Pulmonary artery endothelial cell (primary cell): ENCODE data around the gene PXMP2. TPM values are rescaled to one million over a fixed set of nuclear protein-coding genes. Genes with fewer than 3 reads are reported as not detected.
"Not testable (repeated sequence)": the region's sequence is repeated elsewhere in the genome, so short reads cannot be mapped to it uniquely, and the experiment has no call there.

Experiments used
- DNase-seq: peaks from one replicate; pipeline ENCODE4 v3.0.0-alpha.2; 2011; ENCODE audit warnings: low read depth, low spot score
- total RNA-seq: library from RNA; depleted of rRNA; stranded (reverse); fragments of >200 nt; gene quantifications from 2 replicates; pipeline ENCODE4 v1.2.3, GENCODE V29; 2014

The PXMP2 gene
- total RNA-seq, 1 donor from 2014 or later = 19.0 TPM

DNA sequence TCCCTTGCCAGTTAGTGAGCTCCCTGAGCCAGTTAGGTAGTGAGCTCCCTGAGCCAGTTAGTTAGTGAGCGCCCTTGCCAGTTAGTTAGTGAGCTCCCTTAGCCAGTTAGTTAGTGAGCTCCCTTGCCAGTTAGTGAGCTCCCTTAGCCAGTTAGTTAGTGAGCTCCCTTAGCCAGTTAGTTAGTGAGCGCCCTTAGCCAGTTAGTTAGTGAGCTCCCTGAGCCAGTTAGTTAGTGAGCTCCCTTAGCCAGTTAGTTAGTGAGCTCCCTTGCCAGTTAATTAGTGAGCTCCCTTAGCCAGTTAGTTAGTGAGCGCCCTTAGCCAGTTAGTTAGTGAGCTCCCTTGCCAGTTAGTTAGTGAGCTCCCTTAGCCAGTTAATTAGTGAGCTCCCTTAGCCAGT, 4.6 kb downstream of the PXMP2 start:
- DNase-seq = not testable (repeated sequence)

DNA sequence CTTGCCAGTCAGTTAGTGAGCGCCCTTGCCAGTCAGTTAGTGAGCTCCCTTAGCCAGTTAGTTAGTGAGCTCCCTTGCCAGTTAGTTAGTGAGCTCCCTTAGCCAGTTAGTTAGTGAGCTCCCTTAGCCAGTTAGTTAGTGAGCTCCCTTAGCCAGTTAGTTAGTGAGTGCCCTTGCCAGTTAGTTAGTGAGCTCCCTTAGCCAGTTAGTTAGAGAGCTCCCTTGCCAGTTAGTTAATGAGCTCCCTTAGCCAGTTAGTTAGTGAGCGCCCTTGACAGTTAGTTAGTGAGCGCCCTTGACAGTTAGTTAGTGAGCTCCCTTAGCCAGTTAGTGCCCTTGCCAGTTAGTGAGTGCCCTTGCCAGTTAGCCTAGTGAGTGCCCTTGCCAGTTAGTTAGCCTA, 7.5 kb downstream of the PXMP2 start:
- DNase-seq = not testable (repeated sequence)

DNA sequence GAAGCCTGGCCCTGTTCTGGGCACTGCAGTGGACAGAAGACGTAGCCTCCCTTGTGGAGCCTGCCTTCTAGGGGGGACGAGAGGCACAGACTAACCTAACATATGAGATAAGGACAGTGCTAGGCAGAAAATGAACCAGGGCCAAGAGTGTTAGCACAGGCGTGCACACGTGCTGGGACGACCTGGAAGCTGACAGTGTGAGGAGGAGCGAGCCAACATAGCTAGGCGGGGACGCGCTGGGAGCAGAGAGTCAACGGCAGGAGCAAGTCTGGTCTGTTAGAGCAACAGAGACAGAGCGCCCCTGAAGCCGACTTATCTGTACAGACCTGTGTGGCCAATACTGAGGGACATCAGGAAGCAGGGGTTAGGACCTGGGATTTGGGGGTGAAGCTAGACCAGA, 8.0 kb downstream of the PXMP2 start:
- no peak for DNase-seq

DNA sequence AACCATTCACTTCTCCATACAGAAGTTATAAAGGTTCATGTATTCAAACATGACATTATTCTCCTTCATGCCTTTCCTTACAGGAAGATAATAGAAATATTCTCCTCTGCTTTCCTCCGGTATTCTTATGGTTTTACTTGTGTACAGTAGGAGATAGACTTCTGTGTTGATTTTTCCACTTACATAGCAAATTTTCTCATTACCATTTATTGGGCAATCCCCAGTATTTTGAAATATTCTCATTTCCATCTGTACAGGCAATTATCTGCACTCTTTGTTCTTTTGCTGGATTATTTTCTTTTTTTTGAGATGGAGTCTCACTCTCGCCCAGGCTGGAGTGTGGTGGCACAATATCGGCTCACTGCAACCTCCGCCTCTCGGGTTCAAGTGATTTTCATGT, 11.0 kb downstream of the PXMP2 start:
- DNase-seq = no peak

DNA sequence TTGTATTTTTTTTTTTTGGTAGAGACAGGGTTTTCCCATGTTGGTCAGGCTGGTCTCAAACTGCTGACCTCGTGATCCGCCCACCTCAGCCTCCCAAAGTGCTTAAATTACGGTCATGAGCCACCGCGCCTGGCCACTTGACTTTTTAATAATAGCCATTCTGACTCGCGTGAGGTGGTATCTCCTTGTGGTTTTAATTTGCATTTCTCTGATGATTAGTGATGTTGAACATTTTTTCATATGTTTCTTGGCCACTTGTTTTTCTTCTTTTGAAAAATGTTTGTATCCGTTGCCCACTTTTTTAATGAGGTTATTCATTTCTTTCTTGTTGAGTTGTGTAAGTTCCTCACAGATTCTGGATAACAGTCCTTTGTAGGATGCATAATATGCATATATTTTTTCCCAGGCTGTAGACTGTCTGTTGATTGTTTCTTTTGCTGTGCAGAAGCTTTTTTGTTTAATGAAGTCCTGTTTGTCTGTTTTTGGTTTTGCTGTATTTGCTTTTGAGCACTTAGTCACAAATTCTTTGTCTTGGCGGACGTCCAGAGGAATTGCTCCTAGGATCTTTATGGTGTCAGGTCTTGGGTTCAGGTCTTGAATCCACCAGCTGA, 12.9 kb downstream of the PXMP2 start:
- DNase-seq = no peak

DNA sequence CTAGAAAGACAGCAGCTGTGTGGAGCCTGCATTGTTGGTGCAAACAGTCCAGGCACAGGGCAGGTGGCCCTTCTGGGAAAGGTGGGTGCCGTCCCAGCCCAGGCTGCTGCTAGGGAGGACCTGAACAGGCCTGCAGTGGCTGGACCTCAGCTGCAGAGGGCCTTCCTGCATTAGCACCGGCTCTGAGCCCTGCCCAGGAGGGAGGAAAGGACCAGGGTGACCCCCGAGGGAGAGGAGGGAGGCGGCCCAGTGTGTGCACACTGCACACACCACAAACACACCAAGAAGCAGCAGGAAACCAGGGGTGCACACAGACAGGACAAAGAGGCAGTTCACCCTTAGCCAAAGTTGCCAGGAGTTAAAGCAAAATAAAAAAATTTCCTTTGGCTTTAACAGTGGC, 15.3 kb downstream of the PXMP2 start:
- no peak for DNase-seq

DNA sequence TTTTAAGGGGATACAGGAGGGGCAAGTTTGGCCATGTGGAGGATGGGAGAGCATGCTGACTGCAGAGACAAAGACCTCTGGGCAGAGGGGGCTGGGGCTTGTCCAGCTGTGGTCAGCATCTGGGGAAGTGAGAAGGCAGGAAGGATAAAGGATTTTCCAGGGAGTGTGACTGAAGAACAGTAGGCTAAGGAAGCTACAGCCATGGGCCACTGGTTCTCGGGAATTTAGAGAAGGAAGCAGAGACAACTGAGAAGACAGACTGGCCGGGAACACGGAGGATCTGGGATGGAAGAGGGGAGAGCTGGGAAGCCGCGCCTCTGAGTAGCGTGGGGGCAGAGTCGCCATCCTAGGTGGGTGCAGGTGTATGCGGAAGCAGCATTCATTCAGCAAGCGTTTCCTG, 16.3 kb downstream of the PXMP2 start:
- no peak for DNase-seq

DNA sequence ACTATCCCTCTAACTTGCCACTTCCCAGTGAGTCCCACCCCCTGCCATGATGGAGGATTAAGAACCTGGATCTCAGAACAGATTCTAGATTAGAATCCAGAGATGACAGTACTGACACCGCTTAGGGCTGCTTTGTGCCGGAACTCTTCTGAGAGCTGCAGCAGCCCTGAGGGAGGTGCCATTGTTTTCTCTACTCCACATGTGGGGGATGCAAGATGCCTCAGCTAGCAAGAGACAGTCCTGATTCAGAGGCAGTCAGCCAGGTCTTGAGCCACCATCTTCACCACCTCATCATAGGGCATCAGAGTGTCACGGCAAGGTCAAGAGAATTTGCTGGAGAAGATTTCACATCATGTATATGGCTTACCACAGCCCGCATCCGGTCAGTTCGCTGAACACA, 19.9 kb downstream of the PXMP2 start:
- DNase-seq = no peak

DNA sequence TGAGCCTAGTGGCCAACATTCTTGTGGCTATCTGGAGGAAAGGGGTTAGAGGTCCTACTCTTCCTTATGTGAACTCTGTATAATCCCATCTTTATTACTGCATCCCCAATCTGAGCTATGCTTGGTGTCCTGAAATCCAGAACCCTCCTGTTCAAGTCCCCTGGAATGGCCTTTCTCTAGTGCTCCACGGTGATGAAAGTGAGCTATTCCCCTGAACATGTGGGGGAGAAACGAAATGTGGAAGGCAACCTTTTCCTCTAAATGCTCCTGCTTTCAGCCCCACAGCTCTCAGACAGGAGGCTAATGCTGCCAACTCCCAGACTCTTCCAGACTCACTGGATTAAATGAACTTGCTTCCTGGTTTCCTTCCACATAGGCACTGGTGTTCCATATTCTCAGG, 20.8 kb downstream of the PXMP2 start:
- no peak for DNase-seq

DNA sequence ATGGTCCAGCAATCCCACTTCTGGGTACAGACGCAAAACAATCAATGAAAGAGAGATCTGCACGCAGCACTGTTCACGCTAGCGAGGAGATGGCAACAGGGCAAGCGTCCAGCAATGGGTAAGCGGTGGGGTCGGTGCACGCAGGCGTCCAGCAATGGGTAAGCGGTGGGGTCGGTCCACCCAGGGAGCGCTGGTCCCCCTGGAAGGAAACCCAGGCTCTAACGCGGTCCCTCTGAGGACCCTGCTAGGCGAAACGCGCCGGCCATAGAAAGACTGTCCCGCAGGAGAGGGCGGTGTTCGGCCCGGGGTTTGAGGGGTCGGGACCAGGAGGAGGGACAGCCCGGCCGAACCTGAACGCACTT, 22.6 kb downstream of the PXMP2 start:
- DNase-seq = no peak

DNA sequence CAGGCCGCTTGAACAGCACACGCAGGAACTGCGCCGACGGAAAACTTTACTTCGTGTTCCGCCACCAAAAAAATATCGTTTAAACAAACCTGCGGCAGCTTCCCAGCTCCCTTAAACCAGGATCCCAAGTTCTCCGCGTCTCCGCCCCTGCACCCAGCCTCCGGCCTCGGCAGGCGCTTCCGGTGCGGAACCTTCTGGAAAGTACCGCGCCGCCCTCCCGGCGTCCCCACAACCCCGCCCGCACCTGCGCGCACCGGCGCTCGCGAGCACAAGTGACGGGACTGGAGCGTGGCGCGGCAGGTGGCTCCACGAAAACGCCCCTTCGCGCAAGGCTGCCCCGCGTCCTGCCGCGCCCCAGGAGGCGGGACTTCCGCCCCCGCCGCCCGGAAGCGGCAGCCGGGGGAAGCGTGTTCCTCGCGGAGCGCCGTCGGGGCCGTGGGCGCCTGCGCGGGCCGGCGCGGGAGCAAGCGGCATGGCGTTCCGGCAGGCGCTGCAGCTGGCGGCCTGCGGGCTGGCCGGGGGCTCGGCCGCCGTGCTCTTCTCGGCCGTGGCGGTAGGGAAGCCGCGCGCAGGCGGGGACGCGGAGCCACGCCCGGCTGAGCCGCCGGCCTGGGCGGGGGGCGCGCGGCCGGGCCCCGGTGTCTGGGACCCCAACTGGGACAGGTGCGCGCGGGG, 23.2 kb downstream of the PXMP2 start, which contains the start of gene PGAM5:
PGAM5 (plus strand) TSS at position 438 of the 675 bp plus-strand sequence; CDS start at position 473, 35 bp downstream.
- DNase-seq = peak; percentile 32

DNA sequence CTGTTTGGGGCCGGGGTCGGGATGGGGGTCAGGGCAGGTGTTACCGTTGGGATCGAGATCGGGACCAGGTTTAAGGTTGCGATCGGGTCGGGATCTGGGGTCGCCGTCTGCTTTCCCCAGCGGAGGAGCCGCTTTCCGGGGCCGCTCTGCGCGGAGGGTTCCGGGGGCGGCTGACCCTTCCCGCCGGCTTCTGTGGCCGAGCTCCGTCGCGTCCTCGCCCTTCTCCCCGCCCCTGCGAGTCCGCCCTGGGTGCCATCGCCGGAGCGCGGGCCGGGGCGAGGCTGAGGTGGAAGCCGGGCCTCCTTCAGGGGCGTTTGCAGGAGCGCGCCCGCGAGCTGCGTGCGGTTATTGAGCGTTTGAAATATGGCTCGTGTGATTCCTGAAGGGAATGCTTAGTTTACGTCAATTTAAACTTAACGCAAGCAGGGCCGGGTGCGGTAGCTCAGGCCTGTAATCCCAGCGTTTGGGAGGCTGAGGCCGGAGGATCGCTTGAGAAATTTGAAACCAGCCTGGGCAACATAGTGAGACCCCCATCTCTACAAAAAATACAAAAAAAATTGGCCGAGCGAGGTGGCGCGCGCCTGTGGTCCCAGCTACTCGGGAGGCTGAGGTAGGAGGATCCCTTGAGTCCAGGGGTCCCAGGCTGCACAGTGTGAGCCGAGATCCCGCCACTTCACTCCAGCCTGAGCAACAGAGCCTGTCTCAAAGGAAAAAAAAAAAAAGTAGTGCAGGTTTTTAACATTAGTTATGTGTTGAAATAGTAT, 23.9 kb downstream of the PXMP2 start:
- no peak for DNase-seq

DNA sequence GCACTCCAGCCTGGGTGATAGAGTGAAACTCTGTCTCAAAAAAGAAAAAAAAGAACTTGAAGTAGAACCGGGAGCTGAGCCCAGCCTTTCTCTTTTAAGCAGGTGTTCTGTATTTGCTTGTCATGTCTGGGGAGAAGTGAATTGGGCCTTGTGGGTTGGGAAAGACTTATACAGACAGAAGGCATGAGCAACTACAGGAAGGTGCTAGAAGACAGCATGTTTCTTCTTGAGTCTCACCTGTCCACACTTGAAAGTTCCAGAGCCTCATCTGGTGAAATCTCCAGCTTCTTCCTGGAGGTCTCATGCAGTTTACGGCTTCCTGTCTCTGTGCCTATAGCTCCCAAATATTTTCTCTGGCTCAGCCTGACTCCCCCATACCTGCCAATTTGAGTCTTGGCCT, 25.7 kb downstream of the PXMP2 start:
- no peak for DNase-seq

DNA sequence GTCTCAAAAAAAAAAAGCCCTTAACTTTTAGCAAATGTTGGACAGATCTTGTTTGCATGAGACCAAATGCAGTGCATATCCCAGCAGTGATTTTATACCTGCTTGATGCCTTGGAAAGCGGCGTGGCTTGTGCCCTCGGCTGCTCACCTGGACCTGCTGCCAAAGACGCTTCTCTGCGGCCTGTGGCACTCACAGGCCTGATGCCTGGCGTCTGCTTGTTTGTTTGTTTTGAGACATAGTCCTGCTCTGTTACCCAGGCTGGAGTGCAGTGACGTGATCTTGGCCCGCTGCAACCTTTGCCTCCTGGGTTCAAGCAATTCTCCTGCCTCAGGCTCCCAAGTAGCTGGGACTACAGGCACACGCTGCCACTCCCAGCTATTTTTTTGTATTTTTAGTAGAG, 28.5 kb downstream of the PXMP2 start:
- DNase-seq = no peak

DNA sequence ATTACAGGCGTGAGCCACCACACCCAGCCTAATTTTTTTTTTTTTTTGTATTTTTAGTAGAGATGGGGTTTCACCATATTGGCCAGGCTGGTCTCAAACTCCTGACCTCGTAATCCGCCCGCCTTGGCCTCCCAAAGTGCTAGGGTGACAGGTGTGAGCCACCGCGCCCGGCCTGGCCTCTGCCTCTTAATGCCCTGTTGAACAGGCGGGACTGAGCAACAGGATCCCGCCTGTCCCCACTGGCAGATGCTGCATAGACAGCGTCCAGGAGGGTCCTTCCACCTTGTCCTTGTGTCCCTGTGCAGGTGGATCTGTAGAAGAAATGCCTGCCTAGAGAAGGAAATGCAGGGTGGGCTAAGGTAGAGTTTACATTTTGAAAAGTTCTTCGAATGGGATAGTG, 29.0 kb downstream of the PXMP2 start:
- no peak for DNase-seq

DNA sequence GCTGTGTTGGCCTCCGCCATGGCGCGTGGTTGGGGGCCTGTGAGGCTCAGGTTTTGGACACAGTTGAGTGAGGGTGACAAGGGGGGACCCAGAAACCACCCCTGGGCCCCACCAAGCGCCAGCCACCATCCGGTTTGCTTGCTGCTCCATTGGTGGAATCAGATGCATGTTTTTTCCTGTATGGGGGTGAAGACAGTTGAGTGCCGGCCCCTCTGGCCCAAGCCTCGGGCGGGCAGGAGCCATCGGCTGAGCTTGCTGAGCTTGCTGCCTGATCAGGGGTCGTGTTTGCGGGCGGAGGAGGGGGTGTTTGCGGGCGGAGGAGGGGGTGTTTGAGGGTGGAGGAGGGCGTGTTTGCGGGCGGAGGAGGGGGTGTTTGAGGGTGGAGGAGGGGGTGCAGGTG, 29.6 kb downstream of the PXMP2 start:
- DNase-seq = no peak

DNA sequence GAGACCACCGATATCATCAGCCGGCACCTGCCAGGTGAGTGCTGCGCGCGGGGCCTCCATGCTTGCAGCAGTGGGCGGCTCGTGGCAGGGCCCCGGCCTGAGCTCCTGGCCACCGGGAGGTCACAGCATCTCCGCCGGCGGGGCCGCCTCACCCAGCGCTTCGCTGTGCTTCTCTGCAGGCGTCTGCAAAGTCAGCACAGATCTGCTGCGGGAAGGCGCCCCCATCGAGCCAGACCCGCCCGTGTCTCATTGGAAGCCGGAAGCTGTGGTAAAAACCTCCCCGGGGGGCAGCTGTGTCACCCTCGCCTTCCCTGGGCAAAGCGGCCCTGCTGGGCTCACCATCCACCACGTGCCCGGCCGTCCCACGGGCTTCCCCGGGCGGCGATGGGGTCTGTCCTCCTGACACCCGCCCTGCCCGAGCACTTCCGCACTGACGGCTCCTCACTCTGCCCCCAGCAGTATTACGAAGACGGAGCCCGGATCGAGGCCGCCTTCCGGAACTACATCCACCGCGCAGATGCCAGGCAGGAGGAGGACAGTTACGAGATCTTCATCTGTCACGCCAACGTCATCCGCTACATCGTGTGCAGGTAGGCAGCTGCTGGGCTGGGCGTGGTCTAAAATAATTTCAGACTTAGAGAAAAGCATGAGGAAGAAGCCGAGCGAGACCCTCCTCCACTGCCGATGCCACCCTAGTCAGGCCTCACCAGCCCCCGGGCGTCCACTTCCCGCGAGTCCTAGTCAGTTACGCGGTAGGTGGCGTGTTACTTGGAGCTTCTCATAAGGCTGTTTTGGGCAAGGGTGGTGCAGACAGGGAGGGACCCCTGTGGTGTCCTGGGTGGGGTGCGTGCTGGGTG, 30.4 kb downstream of the PXMP2 start:
- DNase-seq = no peak

DNA sequence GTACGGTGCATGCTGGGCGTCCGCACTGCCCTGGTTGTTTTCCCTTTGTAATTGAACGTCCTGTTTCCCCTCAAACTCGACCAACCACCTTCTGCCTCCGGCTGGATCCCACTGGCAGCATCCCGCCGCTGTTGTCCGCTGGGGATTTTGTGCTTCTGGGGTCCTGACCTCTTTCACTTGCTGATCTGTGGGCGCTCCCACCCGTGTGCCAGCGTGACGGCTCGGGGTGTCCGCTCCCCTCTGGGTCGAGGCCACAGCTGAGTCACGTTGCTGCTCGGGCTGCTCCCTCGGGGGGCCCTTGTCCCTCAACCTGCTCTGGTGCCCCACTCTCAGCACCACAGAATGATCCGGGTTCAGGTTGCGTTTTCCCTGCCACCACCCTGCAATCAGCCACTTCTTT, 31.3 kb downstream of the PXMP2 start:
- DNase-seq = no peak

DNA sequence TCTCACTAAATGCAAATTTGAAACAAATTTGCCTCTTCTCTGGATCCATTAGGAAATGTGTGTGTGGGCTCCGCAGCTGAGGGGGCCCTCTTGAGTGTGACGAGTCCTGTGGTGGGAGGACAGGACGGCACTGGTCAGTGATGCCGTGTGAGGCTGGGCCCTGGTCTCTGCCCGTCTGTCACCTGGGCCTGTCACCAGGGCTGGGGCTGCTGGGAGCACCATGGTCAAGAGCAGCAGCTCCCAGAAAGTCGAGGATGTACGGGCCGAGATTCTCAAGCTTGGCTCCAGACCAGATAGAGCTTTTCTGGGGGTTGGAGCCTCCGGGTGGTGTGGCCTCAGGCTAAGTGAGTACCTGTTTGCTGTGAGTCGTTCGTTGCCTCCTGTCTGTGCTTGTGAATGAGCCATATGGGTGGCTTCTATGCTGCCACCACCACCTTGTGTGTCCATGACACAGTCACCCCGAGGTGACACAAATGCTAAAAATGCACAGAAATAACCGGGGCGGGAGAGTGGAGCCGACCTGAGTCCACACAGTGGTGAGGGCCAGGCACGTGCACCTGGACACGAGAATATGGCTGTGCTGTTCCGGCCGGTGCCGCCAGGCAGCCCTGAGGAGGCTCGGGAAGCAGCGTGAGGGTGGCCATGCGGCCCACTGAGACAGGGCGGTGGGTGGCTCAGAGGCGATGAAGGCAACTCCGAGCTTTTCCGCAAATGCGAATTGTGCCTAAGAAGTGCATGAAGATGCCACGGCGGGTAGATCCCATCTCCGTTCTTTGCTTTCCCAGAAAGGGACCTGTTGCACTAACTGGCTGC, 32.0 kb downstream of the PXMP2 start:
- no peak for DNase-seq

DNA sequence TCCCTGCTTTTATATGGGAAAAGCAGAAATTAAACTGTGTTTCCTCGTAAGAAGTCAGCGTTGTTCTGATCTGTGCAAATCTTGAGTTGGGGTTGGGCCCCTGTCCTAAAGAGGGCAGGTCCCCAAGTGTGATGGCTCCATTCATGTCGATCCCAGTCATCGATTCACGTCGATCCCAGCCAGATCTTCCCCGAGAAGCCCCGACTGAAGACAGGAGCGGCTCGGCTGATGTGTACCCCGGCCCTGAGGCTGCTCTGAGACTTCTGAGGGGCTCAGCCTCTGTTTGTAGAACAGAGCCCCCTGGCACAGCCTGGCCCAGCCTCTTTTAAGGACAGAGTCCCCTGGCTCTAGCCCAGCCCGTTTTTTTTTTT, 32.6 kb downstream of the PXMP2 start:
- no peak for DNase-seq
